Epithelial cell of esophagus (primary cell): ENCODE data around the gene YWHAH.

Experiments used
- DNase-seq: peaks from one replicate; pipeline ENCODE4 v3.0.0; 2010; ENCODE audit warnings: low read depth
- H3K4me3 ChIP-seq: 2 replicates; pipeline ENCODE4 v1.5.1; 2011; ENCODE audit warnings: mild to moderate bottlenecking, low read length, control low read depth
- TF ChIP-seq, protein P1 (sequence below): IDR thresholded peaks from 2 replicates; pipeline ENCODE4 v1.5.1; 2011; ENCODE audit warnings: low read depth, mild to moderate bottlenecking, low read length, control low read depth, inconsistent platforms; ENCODE audit not compliant: insufficient read depth; ENCODE audit errors: missing control alignments

The YWHAH gene

DNA sequence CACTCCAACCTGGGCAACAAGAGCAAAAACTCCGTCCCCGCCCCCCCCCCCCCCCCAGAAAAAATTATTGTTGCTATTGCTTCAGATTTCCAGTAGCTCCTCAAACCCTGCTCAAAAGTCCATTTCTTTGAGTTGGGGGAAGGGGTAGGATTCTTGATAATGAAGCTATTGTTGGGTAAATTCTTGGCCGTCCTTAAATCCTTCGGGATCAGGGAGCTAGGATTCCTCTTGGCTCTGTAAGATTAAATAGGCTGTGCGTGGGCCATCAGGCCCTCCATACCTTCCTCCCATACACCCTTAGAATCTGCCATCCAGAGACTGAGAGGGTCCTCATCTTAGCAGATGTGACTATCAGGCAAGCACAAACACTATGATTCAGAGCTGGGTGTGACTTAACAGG lies 16.4 kb downstream of the YWHAH start:
- H3K4me3 ChIP-seq = no peak overlapping the region
- no peak for DNase-seq
- TF ChIP-seq, protein P1, sequence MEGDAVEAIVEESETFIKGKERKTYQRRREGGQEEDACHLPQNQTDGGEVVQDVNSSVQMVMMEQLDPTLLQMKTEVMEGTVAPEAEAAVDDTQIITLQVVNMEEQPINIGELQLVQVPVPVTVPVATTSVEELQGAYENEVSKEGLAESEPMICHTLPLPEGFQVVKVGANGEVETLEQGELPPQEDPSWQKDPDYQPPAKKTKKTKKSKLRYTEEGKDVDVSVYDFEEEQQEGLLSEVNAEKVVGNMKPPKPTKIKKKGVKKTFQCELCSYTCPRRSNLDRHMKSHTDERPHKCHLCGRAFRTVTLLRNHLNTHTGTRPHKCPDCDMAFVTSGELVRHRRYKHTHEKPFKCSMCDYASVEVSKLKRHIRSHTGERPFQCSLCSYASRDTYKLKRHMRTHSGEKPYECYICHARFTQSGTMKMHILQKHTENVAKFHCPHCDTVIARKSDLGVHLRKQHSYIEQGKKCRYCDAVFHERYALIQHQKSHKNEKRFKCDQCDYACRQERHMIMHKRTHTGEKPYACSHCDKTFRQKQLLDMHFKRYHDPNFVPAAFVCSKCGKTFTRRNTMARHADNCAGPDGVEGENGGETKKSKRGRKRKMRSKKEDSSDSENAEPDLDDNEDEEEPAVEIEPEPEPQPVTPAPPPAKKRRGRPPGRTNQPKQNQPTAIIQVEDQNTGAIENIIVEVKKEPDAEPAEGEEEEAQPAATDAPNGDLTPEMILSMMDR = no peak

DNA sequence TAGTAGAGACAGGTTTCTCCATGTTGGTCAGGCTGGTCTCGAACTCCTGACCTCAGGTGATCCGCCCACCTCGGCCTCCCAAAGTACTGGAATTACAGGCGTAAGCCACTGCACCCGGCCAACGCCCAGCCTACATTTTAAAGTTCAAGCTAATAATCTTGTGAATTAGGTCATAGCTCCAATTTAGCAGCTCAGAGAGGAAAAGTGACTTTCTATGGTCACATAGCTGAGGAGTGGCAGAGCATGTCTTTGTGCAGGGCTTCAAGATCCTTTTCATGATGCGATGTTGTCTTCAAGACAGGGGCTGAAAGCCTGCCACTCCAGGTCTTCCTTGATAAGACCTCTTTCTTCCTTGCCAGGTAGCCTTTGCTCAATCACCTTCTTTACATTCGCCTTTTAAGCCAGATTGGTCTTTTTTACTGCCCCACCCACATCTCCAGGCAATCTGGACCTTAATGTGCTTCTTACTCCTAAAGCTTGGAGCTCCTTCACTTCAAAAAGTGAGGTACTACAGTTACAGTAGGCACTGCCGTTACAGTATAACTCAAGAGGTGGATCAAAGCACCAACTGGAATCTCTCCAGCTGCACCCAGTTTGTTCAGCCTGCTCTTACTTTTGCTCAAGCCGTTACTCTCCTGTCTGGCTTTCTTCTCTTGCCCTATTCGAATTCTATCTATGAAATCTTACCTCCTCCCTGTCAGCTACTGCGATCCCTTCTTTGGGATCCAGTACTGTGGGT lies 18.2 kb downstream of the YWHAH start:
- no peak for DNase-seq
- H3K4me3 ChIP-seq = no peak overlapping the region

DNA sequence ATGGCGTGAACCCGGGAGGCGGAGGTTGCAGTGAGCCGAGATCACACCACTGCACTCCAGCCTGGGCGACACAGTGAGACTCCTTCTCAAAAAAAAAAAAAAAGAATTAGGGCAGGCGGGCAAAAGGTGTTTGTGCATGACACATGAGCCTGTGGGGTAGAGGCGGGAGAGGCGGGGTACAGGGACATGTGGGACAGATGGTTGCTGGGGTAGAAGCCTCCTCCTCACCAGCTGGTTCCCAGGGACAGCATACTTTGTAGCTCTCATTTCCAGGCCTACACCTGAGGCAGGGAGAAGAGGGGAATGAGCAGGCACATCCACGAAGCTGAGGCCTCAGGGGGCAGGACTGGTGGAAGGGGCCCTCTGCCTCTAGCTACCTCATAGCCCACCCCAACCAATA lies 23.7 kb downstream of the YWHAH start:
- no peak overlapping the region for H3K4me3 ChIP-seq
- TF ChIP-seq, protein P1 = no peak
- no peak for DNase-seq

More for the DNA sequence above, 18.2 kb downstream of the YWHAH start:
- TF ChIP-seq, protein P1 = no peak

- TF ChIP-seq, protein P1 = peak; percentile 86
- peak overlapping the region; percentile 49 for H3K4me3 ChIP-seq
- DNase-seq = peak; percentile 93
Observed at GRCh38 chr22:31969789-31970489, 25.6 kb downstream of the YWHAH start.

GRCh38 chr22:31970490-31971444 lies 26.4 kb downstream of the YWHAH start:
- TF ChIP-seq, protein P1 = peak; percentile 86
- DNase-seq = peak; percentile 83
- H3K4me3 ChIP-seq = peak overlapping the region; percentile 49

DNA sequence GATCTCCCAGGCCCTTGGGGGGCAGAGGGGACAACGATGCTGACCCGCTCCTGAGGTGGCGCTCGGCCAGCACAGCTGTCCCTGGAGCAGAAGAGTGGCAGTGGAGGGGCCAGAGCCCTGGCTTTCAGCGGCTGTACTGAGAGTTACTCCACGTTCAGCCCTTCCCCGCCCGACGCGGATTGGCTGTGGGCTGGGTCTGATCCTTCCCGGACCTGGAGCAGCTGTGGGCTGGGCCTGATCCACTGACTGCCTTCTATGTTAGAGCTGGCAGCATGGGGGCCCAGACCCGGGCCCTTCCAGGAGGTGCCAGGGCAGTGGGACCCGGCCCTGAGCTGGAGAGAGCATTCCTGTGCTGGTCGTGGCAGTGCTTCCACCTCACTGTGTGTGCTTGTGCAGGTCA lies 27.8 kb downstream of the YWHAH start:
- DNase-seq = no peak
- TF ChIP-seq, protein P1 = no peak
- H3K4me3 ChIP-seq = no peak overlapping the region
